NCI-H2196 (cell line): Measurements from ENCODE around the gene GLIS1.

Source experiments
- DNase-seq: peaks from one replicate; lab custom pipeline; 2025; ENCODE audit not compliant: unreplicated experiment; lab: John Stamatoyannopoulos, UW

GLIS1 gene

GRCh38 chr1:53595906-53596305 lies 143.1 kb downstream of the GLIS1 start:
- no peak for DNase-seq

GRCh38 chr1:53594391-53595180 lies 144.4 kb downstream of the GLIS1 start:
- DNase-seq: no peak

- DNase-seq: no peak
These were observed 145.1 kb downstream of the GLIS1 start for GRCh38 chr1:53593758-53594380.

GRCh38 chr1:53592985-53593757 lies 145.8 kb downstream of the GLIS1 start:
- no peak for DNase-seq

GRCh38 chr1:53592521-53592982 lies 146.4 kb downstream of the GLIS1 start:
- peak; percentile 45 for DNase-seq

- DNase-seq: no peak
These were observed 147.0 kb downstream of the GLIS1 start for GRCh38 chr1:53591924-53592323.

GRCh38 chr1:53590531-53591515 lies 148.1 kb downstream of the GLIS1 start:
- no peak for DNase-seq

GRCh38 chr1:53590104-53590503 lies 148.9 kb downstream of the GLIS1 start:
- no peak for DNase-seq

GRCh38 chr1:53589043-53589887 lies 149.7 kb downstream of the GLIS1 start:
- DNase-seq: no peak

- no peak for DNase-seq
These were observed 150.7 kb downstream of the GLIS1 start for GRCh38 chr1:53588053-53588779.

GRCh38 chr1:53587252-53587988 lies 151.5 kb downstream of the GLIS1 start:
- DNase-seq: no peak

- no peak for DNase-seq
These were observed 152.2 kb downstream of the GLIS1 start for GRCh38 chr1:53586765-53587164.

GRCh38 chr1:53585565-53585964 lies 153.4 kb downstream of the GLIS1 start:
- no peak for DNase-seq

- no peak for DNase-seq
These were observed 153.8 kb downstream of the GLIS1 start for GRCh38 chr1:53585129-53585528.

- DNase-seq: no peak
These were observed 154.2 kb downstream of the GLIS1 start for GRCh38 chr1:53584777-53585107.

GRCh38 chr1:53583868-53584776 lies 154.8 kb downstream of the GLIS1 start:
- DNase-seq: no peak
